GM19043 (cell line): Measurements from ENCODE around the gene TTR.

Source experiments
- ATAC-seq: cut with Tn5 transposase; IDR thresholded peaks from one replicate; pipeline ENCODE4 v1.9.1; 2021; ENCODE audit warnings: low read depth; ENCODE audit not compliant: unreplicated experiment

Gene TTR

GRCh38 chr18:31591628-31592027 lies at the start of gene TTR:
TTR (plus strand) TSS chr18:31591877; CDS start chr18:31591903, 26 bp downstream.
- no peak for ATAC-seq

- ATAC-seq: no peak
These were observed 45.2 kb upstream of the TTR start for GRCh38 chr18:31546476-31546875.

- ATAC-seq: no peak
These were observed 42.8 kb upstream of the TTR start for GRCh38 chr18:31548853-31549252.

GRCh38 chr18:31549416-31549815 lies 42.3 kb upstream of the TTR start:
- ATAC-seq: no peak

GRCh38 chr18:31551883-31552282 lies 39.8 kb upstream of the TTR start:
- ATAC-seq: no peak

- ATAC-seq: no peak
These were observed 37.9 kb upstream of the TTR start for GRCh38 chr18:31553800-31554199.

GRCh38 chr18:31554776-31555175 lies 36.9 kb upstream of the TTR start:
- no peak for ATAC-seq

- no peak for ATAC-seq
These were observed 35.5 kb upstream of the TTR start for GRCh38 chr18:31555971-31556747.

GRCh38 chr18:31557446-31557845 lies 34.2 kb upstream of the TTR start:
- no peak for ATAC-seq

- no peak for ATAC-seq
These were observed 33.1 kb upstream of the TTR start for GRCh38 chr18:31558567-31558966.

GRCh38 chr18:31562726-31563125 lies 29.0 kb upstream of the TTR start:
- ATAC-seq: no peak

- no peak for ATAC-seq
These were observed 27.9 kb upstream of the TTR start for GRCh38 chr18:31563778-31564177.

GRCh38 chr18:31565345-31565744 lies 26.3 kb upstream of the TTR start:
- ATAC-seq: no peak

- ATAC-seq: no peak
These were observed 25.7 kb upstream of the TTR start for GRCh38 chr18:31565782-31566512.

- ATAC-seq: no peak
These were observed 24.9 kb upstream of the TTR start for GRCh38 chr18:31566576-31567306.

GRCh38 chr18:31572368-31572767 lies 19.3 kb upstream of the TTR start:
- no peak for ATAC-seq

GRCh38 chr18:31573051-31573450 lies 18.6 kb upstream of the TTR start:
- ATAC-seq: no peak

GRCh38 chr18:31574359-31574758 lies 17.3 kb upstream of the TTR start:
- no peak for ATAC-seq

- ATAC-seq: no peak
These were observed 16.0 kb upstream of the TTR start for GRCh38 chr18:31575515-31576257.

GRCh38 chr18:31576670-31577069 lies 15.0 kb upstream of the TTR start:
- ATAC-seq: peak; percentile 61

GRCh38 chr18:31577195-31577594 lies 14.5 kb upstream of the TTR start:
- peak; percentile 12 for ATAC-seq
